Breast epithelium (tissue), 3 donors: ENCODE data around the gene GALNT10.

Experiments
- CTCF ChIP-seq, 3 donors: fragments of 450-650 bp; IDR thresholded peaks; one replicate each; pipeline ENCODE4 v1.5.1; 2016 to 2017; ENCODE audit warnings: antibody characterized with exemption in 3 of 3, mild to moderate bottlenecking in 3 of 3, moderate library complexity in 3 of 3
- POLR2A ChIP-seq: fragments of 450-650 bp; IDR thresholded peaks from one replicate; pipeline ENCODE4 v1.6.1; 2016; ENCODE audit warnings: antibody characterized with exemption, mild to moderate bottlenecking, moderate library complexity
- POLR2AphosphoS5 ChIP-seq, 3 donors: sonication (generic); formaldehyde crosslinking; IDR thresholded peaks; one replicate each; pipeline ENCODE4 v1.6.1; 2017; ENCODE audit warnings: antibody characterized with exemption in 3 of 3

GRCh38 chr5:154244476-154244875, 53.9 kb downstream of the GALNT10 start:
- no peak for TF ChIP-seq CTCF (IDR thresholded peaks at IDR 0.05)
- no peak for TF ChIP-seq POLR2AphosphoS5 (IDR thresholded peaks at IDR 0.05)
- no peak for TF ChIP-seq POLR2A
